NCI-H510A treated with DMSO at 0.1 percent for 48 hours (cell line): ENCODE data around the gene STIM1.

Experiments
- DNase-seq: peaks from one replicate; lab custom pipeline; 2025; lab: John Stamatoyannopoulos, UW

Gene STIM1

GRCh38 chr11:3952715-3953114 lies 97.3 kb downstream of the STIM1 start:
- no peak for DNase-seq

GRCh38 chr11:3953327-3953726 lies 97.9 kb downstream of the STIM1 start:
- no peak for DNase-seq

- no peak for DNase-seq
Measured at GRCh38 chr11:3954448-3955298, 99.2 kb downstream of the STIM1 start.

- DNase-seq, result no peak
Measured at GRCh38 chr11:3955299-3955665, 99.8 kb downstream of the STIM1 start.

- DNase-seq, result no peak
Measured at GRCh38 chr11:3956038-3956437, 100.6 kb downstream of the STIM1 start.

GRCh38 chr11:3956748-3957147 lies 101.3 kb downstream of the STIM1 start:
- no peak for DNase-seq

- DNase-seq, result no peak
Measured at GRCh38 chr11:3957437-3957836, 102.0 kb downstream of the STIM1 start.

GRCh38 chr11:3958281-3958680 lies 102.8 kb downstream of the STIM1 start:
- DNase-seq, result no peak

- DNase-seq, result no peak
Measured at GRCh38 chr11:3959015-3959902, 103.8 kb downstream of the STIM1 start.

GRCh38 chr11:3959903-3960265 lies 104.4 kb downstream of the STIM1 start:
- DNase-seq, result no peak

GRCh38 chr11:3962406-3962840 lies 107.0 kb downstream of the STIM1 start:
- DNase-seq, result no peak

- no peak for DNase-seq
Measured at GRCh38 chr11:3964056-3964455, 108.6 kb downstream of the STIM1 start.

- no peak for DNase-seq
Measured at GRCh38 chr11:3964935-3965604, 109.6 kb downstream of the STIM1 start.

GRCh38 chr11:3967695-3968094 lies 112.2 kb downstream of the STIM1 start:
- DNase-seq, result no peak

GRCh38 chr11:3969200-3969599 lies 113.7 kb downstream of the STIM1 start:
- DNase-seq, result no peak

- DNase-seq, result no peak
Measured at GRCh38 chr11:3969613-3970012, 114.1 kb downstream of the STIM1 start.

- no peak for DNase-seq
Measured at GRCh38 chr11:3970108-3970507, 114.6 kb downstream of the STIM1 start.

- DNase-seq, result no peak
Measured at GRCh38 chr11:3971756-3972404, 116.4 kb downstream of the STIM1 start.

GRCh38 chr11:3972431-3972830 lies 117.0 kb downstream of the STIM1 start:
- no peak for DNase-seq

GRCh38 chr11:3977078-3977477 lies 121.6 kb downstream of the STIM1 start:
- DNase-seq, result no peak

- no peak for DNase-seq
Measured at GRCh38 chr11:3981084-3981633, 125.7 kb downstream of the STIM1 start.

- no peak for DNase-seq
Measured at GRCh38 chr11:3982431-3982830, 127.0 kb downstream of the STIM1 start.
